ENCODE results near the gene PDHA1. TPM values are rescaled to one million over a fixed set of nuclear protein-coding genes. Genes with fewer than 3 reads are reported as not detected.

The PDHA1 gene
- total RNA-seq, 1 donor from 2014 or later, result 147 TPM

GRCh38 chrX:19375546-19375945 is 31.8 kb downstream of the PDHA1 start:
- H3F3A ChIP-seq (ENCODE audit: low read depth), result no peaks in the 10 kb centered on the region
- Mint-ChIP-seq H3K27me3 (ENCODE audit: insufficient read depth, low read depth) (peaks cover 2% of the 10 kb centered on the region), H3K4me3 (no peak overlapping the region), H3K9me3 (peaks cover 14% of the 10 kb centered on the region), H3K27ac (no peak overlapping the region), H3K4me1 (peaks cover 5% of the 10 kb centered on the region), H3K36me3 (no peaks in the 10 kb centered on the region)
- H3K36me3 ChIP-seq, result no peaks in the 10 kb centered on the region
- H3K4me1 ChIP-seq, result no peaks in the 10 kb centered on the region
- H3K4me2 ChIP-seq, result no peak overlapping the region
- H3K27ac ChIP-seq, result no peak overlapping the region
- H3K27me3 ChIP-seq, result peaks cover 12% of the 10 kb centered on the region
- H3K9ac ChIP-seq, result no peak overlapping the region
- H3K4me3 ChIP-seq, result no peak overlapping the region
- no peaks in the 10 kb centered on the region for H3K9me3 ChIP-seq (ENCODE audit: low read depth)
- no peak for DNase-seq (ENCODE audit: low spot score)
- no peaks in the 10 kb centered on the region for H4K20me1 ChIP-seq (ENCODE audit: low read depth)
- H3K79me2 ChIP-seq (ENCODE audit: low read depth), result no peaks in the 10 kb centered on the region
- TF ChIP-seq EZH2phosphoT487 (IDR thresholded peaks at IDR 0.05), result no peak
- TF ChIP-seq CTCF (IDR thresholded peaks at IDR 0.05), result no peak
- no peak for TF ChIP-seq EZH2 (IDR thresholded peaks at IDR 0.05)
- no peak overlapping the region for H2AFZ ChIP-seq (replicated peaks)

DNA sequence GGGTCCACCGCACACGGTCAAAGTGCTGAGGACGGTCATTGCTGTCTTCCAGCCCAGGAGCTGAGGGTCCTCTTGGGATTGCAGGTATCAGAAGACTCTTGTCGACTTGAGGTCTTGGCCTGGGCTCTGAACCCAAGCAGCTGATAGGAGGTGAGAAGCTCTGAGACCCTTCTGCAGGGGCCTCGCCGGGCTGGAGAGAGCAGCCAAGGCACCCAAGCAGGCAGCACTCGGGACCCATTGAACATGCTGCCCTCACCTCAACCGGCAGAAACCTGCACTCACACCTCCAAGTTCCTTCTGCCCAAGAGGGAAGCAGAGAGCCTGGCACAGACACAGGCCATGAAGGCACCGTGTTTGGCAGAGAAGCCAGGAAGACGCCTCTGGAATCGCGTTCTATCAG is 34.1 kb downstream of the PDHA1 start:
- H2AFZ ChIP-seq (replicated peaks), result no peak overlapping the region
- Mint-ChIP-seq H3K4me3 (no peak overlapping the region), H3K4me1 (peaks cover under 1% of the 10 kb centered on the region), H3K27ac (no peak overlapping the region), H3K27me3 (ENCODE audit: insufficient read depth, low read depth) (peaks cover 2% of the 10 kb centered on the region), H3K36me3 (no peaks in the 10 kb centered on the region), H3K9me3 (peaks cover 11% of the 10 kb centered on the region)
- H4K20me1 ChIP-seq (ENCODE audit: low read depth), result no peaks in the 10 kb centered on the region
- no peak overlapping the region for H3K27ac ChIP-seq
- DNase-seq (ENCODE audit: low spot score), result no peak
- no peaks in the 10 kb centered on the region for H3K79me2 ChIP-seq (ENCODE audit: low read depth)
- TF ChIP-seq EZH2phosphoT487 (IDR thresholded peaks at IDR 0.05) (no peak), EZH2 (IDR thresholded peaks at IDR 0.05) (no peak), CTCF (IDR thresholded peaks at IDR 0.05) (no peak)
- H3K4me3 ChIP-seq, result no peak overlapping the region
- H3K4me2 ChIP-seq, result no peak overlapping the region
- no peak overlapping the region for H3K9ac ChIP-seq
- H3K27me3 ChIP-seq, result peaks cover 12% of the 10 kb centered on the region
- no peaks in the 10 kb centered on the region for H3K4me1 ChIP-seq
- H3K9me3 ChIP-seq (ENCODE audit: low read depth), result no peaks in the 10 kb centered on the region
- no peaks in the 10 kb centered on the region for H3F3A ChIP-seq (ENCODE audit: low read depth)
- no peaks in the 10 kb centered on the region for H3K36me3 ChIP-seq

DNA sequence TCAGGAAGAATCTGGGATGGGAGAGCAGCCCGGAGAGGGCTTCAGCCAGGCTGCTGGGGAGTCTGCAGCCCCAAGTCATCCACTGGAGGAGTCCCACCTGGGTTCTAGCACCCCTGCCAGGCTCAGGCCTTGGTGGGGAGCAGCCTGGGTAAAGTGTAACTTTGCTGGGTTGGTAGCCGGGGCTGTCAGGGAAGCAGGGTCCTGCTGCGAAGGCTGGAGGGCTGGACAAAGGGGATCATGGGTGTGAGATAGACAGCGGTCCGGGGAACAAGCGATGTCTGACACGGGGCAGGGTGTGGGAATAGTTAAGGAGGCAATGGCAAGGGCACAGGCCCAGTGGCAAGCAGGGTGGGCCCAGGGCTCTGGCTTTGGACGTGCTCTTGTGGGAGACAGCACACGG is 37.6 kb downstream of the PDHA1 start:
- H3K36me3 ChIP-seq, result no peaks in the 10 kb centered on the region
- no peak overlapping the region for H3K4me2 ChIP-seq
- Mint-ChIP-seq H3K27me3 (ENCODE audit: insufficient read depth, low read depth) (peaks cover 2% of the 10 kb centered on the region), H3K36me3 (no peaks in the 10 kb centered on the region), H3K4me3 (no peak overlapping the region), H3K27ac (no peak overlapping the region), H3K4me1 (no peaks in the 10 kb centered on the region), H3K9me3 (peaks cover 9% of the 10 kb centered on the region)
- H3F3A ChIP-seq (ENCODE audit: low read depth), result no peaks in the 10 kb centered on the region
- no peaks in the 10 kb centered on the region for H3K27me3 ChIP-seq
- H3K9me3 ChIP-seq (ENCODE audit: low read depth), result no peaks in the 10 kb centered on the region
- H3K79me2 ChIP-seq (ENCODE audit: low read depth), result no peaks in the 10 kb centered on the region
- H3K9ac ChIP-seq, result no peak overlapping the region
- H4K20me1 ChIP-seq (ENCODE audit: low read depth), result no peaks in the 10 kb centered on the region
- TF ChIP-seq EZH2 (IDR thresholded peaks at IDR 0.05) (no peak), EZH2phosphoT487 (IDR thresholded peaks at IDR 0.05) (no peak), CTCF (IDR thresholded peaks at IDR 0.05) (no peak)
- H3K4me3 ChIP-seq, result no peak overlapping the region
- no peaks in the 10 kb centered on the region for H3K4me1 ChIP-seq
- H2AFZ ChIP-seq (replicated peaks), result no peak overlapping the region
- DNase-seq (ENCODE audit: low spot score), result no peak
- no peak overlapping the region for H3K27ac ChIP-seq

Data from neural progenitor cell (in vitro differentiated cells).